ENCODE data around the gene ZBTB47. TPM values are rescaled to one million over a fixed set of nuclear protein-coding genes. Genes with fewer than 3 reads are reported as not detected.
A peak's percentile ranks its signal among the peaks of the same experiment; 100 is the strongest.

ZBTB47 gene
- polyA plus RNA-seq, 10 donors, result 26.3 to 37.7 (median 28.4) TPM

DNA sequence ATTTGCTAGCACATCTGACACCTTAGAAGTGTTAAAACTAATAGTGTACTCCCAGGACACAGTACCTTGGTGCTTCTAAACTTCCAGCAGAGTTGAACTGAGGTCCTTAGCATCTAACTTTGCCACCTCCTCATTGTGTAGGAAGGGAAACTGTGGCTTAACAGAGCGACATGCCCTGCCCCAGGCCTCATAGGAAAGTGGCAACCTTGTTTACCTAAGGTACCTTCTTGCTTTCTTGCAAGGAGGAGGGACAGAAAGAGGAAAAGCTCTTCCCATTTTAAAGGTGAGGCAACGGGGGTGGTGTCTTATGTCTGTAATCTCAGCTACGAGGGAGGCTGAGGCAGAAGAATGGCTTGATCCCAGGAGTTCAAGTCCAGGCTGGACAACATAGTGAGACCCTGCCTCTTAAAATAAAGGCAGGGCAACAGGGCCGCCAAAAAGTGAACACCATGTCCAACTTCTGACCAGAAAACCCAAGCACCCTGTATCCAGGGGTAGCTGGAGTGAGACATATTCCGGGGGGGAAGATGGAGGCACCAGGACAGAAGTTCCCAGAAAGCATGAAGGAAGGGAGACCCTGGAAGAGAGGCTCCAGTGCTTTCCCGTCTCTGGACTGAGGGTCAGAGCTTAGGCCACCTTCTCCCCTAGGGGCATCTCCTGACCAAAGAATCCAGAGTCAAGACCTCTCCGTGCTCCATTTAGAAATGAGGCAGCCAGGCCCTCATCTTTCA is 31.3 kb downstream of the ZBTB47 start:
- no peak for DNase-seq

GRCh38 chr3:42685363-42685881 is 31.9 kb downstream of the ZBTB47 start, which contains the start of gene KLHL40:
Gene KLHL40 (plus strand): TSS chr3:42685537. CDS start chr3:42685619, 82 bp downstream.
- DNase-seq, result peak; percentile 52 to 73 (median 59)

GRCh38 chr3:42685891-42686820 is 32.7 kb downstream of the ZBTB47 start:
- DNase-seq, result peak in 1 of 3 donors; percentile 60

- no peak for DNase-seq
Measured at GRCh38 chr3:42686832-42687650, 33.5 kb downstream of the ZBTB47 start.

DNA sequence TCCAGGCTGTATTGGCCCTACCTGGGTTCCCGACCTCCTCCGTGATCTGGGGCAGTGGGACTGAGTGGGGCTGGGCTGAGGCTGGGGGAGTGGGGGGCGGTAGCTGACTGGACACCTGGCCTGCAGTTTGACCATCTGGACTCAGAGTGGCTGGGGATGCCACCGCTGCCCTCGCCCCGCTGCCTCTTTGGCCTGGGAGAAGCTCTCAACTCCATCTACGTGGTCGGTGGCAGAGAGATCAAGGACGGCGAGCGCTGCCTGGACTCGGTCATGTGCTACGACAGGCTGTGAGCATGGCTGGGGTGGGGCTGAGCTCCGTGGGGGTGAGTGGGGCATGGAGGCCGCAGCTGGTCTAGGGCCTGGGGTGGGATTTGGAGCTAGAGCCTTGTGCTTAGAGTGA is 34.5 kb downstream of the ZBTB47 start:
- no peak for DNase-seq

DNA sequence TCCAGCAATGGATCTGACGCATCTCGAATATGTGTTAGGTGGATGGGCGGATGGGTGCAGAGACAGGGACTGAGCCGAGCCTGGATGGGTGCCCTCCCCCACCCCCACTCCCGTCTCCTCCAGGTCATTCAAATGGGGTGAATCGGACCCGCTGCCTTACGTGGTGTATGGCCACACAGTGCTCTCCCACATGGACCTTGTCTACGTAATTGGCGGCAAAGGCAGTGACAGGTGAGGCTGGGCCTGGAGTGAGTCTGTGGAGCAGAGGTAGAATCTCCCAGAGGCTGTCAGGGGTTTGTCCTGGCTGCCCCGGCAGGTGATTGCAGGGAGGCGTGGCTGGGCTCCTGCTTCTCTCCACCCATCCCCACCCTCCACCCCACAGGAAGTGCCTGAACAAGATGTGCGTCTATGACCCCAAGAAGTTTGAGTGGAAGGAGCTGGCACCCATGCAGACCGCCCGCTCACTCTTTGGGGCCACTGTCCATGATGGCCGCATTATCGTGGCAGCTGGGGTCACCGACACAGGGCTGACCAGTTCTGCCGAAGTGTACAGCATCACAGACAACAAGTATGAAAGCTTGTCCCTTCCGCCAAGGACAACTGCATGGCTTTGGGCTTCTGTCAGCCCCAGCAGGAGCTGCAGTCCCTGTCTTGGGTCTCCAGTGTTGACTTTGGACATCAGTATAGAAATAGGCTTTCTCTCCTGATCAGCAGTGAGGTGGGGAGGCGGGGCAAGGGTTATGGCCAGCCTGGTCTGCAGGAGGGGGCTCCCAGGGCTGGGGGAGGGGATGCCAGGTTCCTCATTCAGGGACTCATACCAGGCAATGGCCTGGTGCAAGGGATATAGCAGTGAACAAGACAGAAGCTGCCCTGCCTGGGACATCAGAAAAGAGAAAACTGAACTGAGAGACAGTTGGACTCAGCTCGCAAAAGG is 35.3 kb downstream of the ZBTB47 start:
- no peak for DNase-seq

- DNase-seq, result no peak
Measured at GRCh38 chr3:42689421-42690014, 36.0 kb downstream of the ZBTB47 start.

DNA sequence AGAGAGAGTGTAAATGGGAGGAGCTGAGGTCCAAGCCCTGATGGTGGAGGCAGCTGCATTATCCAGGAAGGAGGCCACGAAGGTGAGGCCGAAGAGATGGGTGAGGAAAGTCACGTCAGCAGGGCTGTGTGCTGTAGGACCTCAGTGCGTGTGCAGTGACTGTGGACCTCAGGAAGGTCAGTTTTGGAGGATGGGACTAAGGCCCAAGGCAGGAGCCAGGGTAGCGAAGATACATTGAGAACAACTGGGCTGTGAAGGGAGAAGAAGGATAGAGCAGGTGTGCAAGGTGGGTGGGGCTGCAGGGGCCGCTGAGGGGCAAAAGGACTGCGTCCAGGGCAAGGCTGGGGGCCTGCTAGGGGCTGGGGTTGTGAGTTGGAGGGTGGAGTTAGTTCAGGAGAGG is 36.7 kb downstream of the ZBTB47 start:
- no peak for DNase-seq

DNA sequence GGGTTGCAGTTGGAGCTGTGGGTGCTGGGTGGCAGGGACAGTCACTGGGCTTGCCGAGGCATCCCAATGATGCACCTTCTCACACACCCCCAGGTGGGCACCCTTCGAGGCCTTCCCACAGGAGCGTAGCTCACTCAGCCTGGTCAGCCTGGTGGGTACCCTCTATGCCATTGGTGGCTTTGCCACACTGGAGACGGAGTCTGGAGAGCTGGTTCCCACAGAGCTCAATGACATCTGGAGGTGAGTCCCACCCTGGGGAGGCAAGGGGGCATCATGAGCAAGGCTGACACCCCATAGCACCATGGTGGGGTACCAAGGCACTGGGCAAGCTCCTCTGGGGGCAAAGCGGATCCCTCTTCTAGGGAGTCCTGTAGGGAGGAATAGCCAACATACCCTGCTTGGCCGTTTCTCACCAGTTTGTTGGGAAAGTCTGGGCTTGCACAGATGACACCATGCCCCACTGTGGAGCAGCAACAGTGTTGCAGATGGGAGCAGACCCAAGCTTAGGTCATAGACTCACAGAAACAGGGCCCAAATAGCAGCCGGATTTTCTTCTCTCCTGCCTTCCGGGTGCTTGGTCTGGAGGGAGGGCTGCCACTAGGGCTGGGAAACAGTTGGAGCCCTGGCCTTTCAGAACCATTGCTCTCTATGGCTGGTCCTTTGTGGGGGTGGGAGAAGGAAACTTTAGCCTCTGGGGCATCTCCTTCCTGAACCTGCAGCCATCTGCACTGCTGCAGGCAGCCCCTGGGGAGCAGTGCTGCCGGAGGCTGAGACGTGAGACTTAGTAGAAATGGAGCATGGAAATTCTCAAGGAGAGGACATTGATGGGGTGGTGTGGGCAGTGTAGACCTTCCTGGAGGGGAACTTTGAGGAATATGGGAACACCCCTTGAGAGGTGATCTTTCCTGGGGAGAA is 37.5 kb downstream of the ZBTB47 start:
- no peak for DNase-seq

GRCh38 chr3:42691816-42692666 is 38.5 kb downstream of the ZBTB47 start:
- no peak for DNase-seq

- DNase-seq, result no peak
Measured at GRCh38 chr3:42692667-42693529, 39.4 kb downstream of the ZBTB47 start.

GRCh38 chr3:42693530-42693930 is 40.0 kb downstream of the ZBTB47 start:
- DNase-seq, result no peak

DNA sequence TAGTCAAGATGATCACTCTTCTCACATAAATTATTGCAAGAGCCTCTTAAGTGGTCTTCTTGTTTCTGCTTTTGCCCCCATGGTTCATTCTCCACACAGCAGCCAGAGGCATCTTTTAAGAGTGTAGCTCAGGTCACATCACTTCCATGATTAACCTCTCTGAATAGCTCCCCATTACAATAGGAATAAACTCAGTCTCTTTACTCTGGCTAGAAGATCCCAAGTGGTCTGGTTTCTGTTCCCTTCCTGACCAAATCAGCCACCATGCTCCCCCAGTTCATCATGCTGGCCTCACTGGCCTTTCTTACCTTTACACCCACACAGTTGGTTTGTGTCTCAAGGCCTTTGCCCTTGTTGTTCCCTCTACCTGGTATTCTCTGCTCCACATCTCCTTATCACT is 40.9 kb downstream of the ZBTB47 start:
- no peak for DNase-seq

DNA sequence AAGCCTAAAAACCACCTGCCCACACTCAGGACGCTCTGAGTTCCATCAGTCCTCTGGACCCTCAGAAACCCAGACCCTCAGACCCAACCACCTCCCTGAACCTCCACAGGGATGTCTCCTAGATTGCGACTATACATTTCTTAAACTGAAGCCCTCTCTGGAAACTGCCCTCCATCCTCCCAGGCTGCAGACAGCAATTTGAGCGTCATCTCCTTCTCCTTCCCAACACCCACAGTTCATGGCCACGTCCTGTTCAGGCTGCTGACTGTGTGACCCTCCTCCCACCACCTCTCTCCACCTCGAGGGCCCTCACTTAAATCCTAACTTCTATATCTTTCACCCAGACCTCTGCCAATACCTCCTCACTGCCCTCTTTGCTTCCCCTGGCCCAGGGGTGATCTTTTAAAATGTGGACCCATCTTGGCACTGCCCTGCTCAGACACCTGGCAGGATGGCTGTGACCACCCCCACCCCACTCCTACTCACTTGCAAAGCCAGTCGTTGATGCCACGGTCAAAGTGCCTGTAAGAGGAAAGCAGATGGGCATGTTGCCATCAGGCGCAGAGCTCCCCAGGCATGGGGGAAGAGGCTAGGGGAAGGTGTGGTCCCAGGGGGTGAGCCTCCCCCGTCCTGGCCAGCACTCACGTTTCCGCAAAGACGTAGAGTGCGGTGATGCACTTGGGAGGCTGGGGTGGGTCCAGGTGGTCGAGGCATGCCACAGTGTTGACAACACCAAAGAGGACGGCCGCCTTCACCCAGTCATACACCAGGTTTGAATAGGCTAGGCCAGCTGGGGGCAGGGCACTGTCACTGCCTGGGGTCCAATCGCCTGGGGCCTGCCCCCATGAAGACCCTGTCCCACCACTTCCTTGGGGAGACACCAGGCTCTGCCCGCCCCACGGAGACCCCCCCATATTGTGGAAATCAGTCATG is 43.1 kb downstream of the ZBTB47 start:
- DNase-seq, result no peak

DNA sequence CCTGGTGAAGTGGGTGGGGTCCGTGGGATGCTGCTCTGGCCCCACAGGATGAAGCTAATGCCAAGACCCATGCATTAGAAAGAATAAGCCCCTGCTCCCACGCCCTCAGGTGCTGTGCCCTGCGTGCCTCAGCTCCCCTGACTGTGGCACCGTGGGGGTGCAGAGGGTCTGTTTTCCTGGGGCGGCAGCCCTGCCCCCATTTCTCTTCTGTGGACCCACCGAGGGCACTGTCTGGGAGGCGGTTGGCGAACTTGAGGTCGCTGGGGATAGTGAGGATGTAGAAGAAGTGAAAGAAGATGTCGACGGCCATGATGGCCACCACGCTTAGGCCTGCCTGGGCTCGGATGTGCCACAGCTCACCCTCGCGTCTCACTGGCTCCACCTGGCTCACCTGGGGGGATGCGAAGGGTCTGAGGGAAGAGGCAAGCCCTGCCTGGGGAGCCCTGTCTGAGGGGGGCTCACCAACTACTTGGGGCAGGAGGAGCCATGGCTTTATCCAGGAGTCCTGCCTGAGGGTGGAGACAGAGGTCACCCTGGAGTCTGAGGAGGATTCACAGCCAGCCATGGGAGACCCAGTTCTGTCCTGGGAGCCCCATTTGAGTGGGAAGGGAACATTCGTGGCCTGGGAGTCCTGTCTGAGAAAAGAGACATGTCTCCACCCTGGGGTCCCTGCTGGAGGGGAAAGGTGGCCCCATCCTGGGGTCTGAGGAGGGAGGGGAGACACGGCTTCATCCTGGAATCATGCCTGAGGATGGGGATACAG is 44.0 kb downstream of the ZBTB47 start:
- no peak for DNase-seq
